HG03457 (cell line): ENCODE measurements around the gene ABLIM2.

Experiments used
- ATAC-seq: cut with Tn5 transposase; IDR thresholded peaks from one replicate; pipeline ENCODE4 v1.9.1; 2021; ENCODE audit warnings: moderate number of reproducible peaks; ENCODE audit not compliant: unreplicated experiment

ABLIM2 gene

GRCh38 chr4:8158710-8159536, at the start of gene ABLIM2:
ABLIM2 (minus strand) TSS chr4:8158813; CDS start chr4:8158689, 124 bp downstream.
- ATAC-seq = peak; percentile 97

DNA sequence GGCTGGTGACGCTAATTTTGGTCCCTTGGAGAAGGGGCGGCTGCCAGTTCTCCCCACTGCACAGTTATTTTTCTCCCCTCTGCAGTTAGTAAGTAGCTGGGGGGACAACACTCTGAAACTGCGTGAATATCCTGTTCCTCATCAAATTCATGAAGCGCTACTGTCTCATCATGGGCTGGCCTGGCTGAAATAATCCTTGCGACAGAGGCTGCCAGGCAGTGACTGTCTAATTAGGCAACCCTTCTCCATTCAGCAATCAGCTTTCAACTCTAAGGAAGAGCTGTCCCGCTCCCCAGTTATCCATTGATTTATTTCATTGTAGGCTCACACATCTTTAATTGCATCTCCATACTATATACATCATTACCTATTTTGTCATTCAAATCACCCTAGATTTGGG, 48.7 kb upstream of the ABLIM2 start:
- ATAC-seq = no peak

GRCh38 chr4:8205749-8206611, 47.4 kb upstream of the ABLIM2 start:
- ATAC-seq = no peak

- no peak for ATAC-seq
These were observed 46.7 kb upstream of the ABLIM2 start for GRCh38 chr4:8205241-8205707.

GRCh38 chr4:8204576-8205227, 46.1 kb upstream of the ABLIM2 start:
- ATAC-seq = no peak

DNA sequence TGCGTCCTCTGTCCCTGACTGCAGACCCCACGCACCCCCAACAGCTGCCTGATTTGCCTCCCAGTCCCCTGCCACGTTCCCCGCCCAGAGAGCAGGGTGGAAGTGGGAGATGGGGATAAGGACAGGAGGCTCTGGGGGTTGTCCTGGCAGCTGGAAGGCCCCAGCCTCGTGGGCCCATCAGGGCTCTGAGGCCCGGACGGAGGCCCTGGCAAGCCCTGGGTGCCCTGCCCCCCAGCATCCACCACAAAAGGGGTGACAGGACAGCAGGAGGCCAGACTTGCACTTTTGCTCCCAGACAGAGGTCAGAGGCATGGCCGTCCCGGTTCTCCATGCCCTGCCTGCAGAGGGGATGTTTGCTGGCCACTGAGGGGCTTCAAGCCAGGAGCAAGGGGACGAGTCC, 45.2 kb upstream of the ABLIM2 start:
- ATAC-seq = no peak

DNA sequence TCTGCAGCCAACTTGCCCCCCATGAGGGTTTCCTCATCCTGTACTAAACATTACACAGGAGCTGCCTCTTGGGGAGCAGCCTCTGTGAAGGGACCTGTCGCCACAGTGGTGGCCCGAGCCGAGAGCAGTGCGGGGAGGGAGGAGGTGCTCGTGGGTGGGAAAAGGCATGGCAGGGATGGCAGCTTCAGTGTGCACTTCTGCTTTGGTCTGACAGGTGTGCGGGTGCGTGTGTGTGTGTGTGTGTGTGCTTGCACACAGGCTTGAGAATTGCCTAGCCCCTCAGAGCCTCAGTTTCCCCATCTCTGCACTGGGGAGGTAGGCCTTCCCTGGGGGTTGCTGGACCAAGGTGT, 44.4 kb upstream of the ABLIM2 start:
- ATAC-seq = no peak

DNA sequence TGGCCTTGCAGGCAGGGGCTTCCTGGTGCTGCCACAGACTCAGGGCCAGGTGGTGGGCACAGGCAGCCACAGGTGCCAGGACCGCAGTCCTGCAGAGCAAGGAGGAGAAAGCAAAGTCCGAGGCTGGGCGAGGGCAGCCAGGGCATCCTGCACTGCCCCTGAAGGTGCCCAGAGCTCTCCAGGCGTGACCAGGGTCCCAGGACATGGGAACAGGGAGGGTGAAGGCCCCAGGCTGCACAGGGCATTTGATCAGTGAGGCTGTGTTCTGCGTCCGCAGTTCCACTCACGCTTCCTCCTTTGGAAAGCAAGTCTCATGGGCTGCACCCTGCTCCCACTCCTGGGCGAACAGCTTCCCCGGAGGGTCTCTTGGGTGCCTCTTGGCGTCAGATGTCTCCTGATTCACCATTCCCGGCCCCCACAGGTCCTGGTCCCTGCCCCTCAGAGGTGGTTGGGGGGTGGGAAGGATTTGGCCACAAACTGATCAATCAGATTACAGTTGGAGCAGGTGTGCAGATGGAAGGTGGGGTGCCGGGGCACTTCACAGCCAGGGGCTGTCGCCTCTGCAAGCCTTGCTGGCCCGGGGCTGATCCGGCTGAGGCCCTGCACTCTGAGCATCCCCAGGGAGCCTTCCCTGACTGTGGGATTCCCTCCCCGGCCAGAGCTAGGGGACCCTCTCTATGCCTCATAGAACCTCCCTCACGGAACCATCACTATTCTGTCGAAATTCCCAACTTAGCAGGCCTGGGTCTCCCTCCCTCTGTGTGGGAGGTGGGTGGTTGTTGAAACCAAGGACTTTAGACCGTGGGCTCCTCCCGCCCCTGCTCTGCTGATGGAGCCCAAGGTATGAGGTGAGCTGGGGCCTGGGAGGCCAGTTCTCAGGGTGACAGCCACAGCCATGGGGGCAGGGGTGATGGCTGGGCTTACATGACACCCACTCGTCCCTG, 43.8 kb upstream of the ABLIM2 start:
- no peak for ATAC-seq

DNA sequence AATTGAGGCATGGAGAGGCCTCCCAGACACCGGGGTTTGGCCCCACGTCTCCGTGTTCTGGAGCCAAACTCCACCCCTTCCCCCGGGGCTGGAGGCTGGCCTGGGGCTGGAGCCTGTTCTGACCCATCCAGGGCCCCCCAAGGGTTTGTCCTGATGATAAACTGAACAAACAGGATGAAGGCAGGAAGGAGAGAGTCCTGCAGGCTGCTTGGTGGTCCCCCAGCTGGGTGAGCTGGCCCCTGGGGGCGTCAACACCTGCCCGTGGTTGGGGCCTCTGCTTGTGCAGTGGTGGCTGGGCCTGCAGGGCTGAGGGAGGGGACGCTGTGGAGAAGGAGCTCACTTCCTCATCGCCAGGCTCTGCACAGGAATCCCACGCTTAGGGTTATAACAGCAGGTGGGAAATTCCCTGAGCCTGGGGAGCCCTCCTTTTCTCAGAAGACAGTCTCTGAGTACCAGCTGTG, 42.7 kb upstream of the ABLIM2 start:
- peak; percentile 33 for ATAC-seq

- ATAC-seq = no peak
These were observed 41.8 kb upstream of the ABLIM2 start for GRCh38 chr4:8200302-8200975.

- ATAC-seq = no peak
These were observed 41.1 kb upstream of the ABLIM2 start for GRCh38 chr4:8199594-8200301.

DNA sequence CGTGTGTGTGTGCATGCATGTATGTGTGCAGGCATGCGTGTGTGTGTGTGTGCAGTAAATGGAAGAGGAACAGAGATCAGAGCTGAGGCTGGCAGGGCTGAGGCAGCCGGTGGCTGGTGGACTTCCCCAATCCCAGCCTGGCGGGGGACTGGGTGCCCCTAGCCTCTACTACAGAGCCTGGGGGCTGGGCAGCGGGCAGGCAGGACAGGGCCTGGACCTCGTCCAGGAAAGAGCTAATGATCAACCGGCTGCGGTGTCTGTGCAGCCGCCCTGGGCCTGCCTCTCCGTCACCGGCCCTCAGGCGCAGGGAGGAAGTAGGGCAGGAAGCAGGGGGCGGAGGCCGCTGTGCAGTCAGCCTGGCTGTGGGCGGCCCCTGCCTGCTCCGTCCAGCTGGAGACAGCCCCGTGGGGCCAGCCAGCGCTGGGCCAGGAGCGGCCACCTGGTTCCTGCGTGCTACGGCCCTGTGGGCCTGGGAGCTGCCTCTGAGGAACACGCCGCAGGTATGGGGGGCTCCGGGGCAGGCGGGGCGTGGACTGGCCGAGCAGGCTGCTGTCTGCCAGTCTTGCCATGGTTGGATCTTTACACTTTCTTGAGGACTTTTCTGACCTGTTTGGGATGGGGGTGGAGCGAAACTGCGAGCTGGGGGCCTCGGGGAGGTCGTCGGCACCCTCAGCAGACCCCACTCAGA, 40.4 kb upstream of the ABLIM2 start, which contains the start of gene SH3TC1:
SH3TC1 (plus strand) TSS at position 385 of the 688 bp plus-strand sequence. CDS start 5,905 bp downstream, outside the sequence.
- ATAC-seq = peak; percentile 81

GRCh38 chr4:8198206-8198905, 39.7 kb upstream of the ABLIM2 start:
- no peak for ATAC-seq

DNA sequence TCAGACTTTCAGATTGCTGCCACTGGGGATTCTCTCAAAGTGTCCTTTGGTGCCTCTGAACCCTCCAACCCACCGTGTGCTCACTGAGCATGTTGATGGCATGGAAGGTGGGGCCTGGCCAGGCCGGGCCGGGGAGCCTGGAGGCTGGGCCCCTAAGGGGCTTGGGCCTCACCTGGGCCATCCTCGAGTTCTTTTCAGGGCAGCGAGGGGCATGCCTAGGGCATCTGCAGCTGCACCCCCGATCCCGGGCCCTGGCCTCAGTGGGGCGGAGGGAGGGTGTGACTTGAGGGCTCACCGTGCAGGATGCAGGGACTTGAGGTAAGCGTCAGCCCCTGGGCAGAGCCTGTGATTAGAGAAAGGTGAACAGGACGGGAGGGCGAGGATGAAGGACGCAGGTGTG, 38.9 kb upstream of the ABLIM2 start:
- no peak for ATAC-seq

DNA sequence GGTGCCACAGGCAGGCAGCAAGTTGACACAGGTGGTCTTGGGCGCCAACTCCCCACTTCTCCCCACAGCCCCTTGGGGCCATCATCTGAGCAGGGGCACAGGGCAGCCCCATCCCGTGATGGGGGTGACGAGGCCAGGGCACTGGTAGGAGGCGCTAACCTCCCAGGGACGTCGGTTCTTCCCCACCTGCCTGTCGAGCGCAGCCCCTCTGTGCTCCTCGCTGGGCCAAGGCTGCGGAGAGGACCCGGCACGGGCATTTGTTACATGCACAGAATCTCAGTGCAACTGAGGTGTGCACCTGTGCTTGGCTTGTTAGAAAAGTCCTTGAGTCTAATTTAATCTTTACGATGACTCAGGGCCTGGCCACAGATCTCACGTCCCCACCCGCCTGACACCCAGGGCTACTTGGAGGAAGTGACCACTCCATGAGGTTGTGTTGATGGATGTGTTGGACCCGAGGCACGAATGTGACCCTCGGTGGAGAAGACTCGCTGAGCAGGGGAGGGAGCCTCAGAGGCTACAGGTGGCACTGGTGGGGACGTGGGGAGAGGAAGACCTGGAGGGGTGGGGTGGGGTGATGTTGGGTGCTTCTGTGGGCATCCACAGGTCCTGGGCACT, 37.3 kb upstream of the ABLIM2 start:
- no peak for ATAC-seq

GRCh38 chr4:8195431-8195830, 36.8 kb upstream of the ABLIM2 start:
- ATAC-seq = no peak
